ENCODE data around the gene MAST1. TPM values are rescaled to one million over a fixed set of nuclear protein-coding genes. Genes with fewer than 3 reads are reported as not detected.

MAST1 gene
- total RNA-seq, 4 donors from 2014 or later: 0.64 to 2.4 (median 0.82) TPM; not detected in 1

GRCh38 chr19:12882589-12882988 lies 44.3 kb downstream of the MAST1 start:
- in situ Hi-C loops (cut with MboI; ENCODE audit: low pct_ligation_motif_present in 1 of 4, low pct_unique_long_range_greater_than_20kb in 1 of 4, low sequenced_read_pairs in 3 of 4): no loop called here
- no peak for DNase-seq
- peaks cover 13% of the 10 kb centered on the region for H3K27me3 ChIP-seq
- no peaks in the 10 kb centered on the region for H3K9me3 ChIP-seq
- peaks cover 0 to 12% (median 1%) of the 10 kb centered on the region in 4 donors for H3K36me3 ChIP-seq
- no peak overlapping the region for H3K4me3 ChIP-seq
- 73 to 91% methylated on average over 2 to 3 of the region's 3 CpGs for WGBS, 2 donors (ENCODE audit: low coverage in 1 of 2)
- intact Hi-C loops (cut with DNase I; ENCODE audit: low total_unique reads): loop anchor here (10.0 kb wide), 2 partner anchors 62 to 212 kb away; partner anchors contain the start of gene RAD23A
- TF ChIP-seq EP300 (IDR thresholded peaks at IDR 0.05; ENCODE audit: low read depth) (no peak), POLR2A (IDR thresholded peaks at IDR 0.05) (no peak), POLR2AphosphoS5 (IDR thresholded peaks at IDR 0.05) (no peak)
- TF ChIP-seq, protein P1, sequence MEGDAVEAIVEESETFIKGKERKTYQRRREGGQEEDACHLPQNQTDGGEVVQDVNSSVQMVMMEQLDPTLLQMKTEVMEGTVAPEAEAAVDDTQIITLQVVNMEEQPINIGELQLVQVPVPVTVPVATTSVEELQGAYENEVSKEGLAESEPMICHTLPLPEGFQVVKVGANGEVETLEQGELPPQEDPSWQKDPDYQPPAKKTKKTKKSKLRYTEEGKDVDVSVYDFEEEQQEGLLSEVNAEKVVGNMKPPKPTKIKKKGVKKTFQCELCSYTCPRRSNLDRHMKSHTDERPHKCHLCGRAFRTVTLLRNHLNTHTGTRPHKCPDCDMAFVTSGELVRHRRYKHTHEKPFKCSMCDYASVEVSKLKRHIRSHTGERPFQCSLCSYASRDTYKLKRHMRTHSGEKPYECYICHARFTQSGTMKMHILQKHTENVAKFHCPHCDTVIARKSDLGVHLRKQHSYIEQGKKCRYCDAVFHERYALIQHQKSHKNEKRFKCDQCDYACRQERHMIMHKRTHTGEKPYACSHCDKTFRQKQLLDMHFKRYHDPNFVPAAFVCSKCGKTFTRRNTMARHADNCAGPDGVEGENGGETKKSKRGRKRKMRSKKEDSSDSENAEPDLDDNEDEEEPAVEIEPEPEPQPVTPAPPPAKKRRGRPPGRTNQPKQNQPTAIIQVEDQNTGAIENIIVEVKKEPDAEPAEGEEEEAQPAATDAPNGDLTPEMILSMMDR (IDR thresholded peaks at IDR 0.05): no peak
- H3K27ac ChIP-seq: no peak overlapping the region
- H3K4me1 ChIP-seq: peaks cover 0 to 27% (median 25%) of the 10 kb centered on the region in 4 donors

DNA sequence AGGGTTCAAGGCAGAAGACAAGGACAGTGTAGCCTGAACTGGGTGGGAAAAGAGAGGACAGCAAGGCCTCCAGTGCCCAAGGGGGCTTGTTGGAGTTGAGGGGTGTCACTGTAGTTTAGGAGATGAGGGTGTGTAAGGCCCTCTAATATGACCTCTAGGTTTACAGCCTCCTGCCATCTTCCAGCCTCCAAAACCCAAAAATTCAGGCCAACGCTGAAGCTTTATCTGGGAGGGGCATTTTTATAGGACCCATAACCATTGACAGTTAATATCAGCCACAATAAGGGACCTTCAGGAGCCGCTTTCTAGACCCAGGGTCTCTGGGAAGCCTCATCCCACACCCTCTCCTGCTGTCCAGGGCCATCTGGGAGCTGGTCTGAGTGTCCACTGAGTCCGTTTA lies 45.9 kb downstream of the MAST1 start:
- no peak for DNase-seq
- Histone ChIP-seq H3K4me1 (peaks cover 0 to 27% (median 25%) of the 10 kb centered on the region in 4 donors), H3K4me3 (no peak overlapping the region), H3K36me3 (no peaks in the 10 kb centered on the region), H3K27me3 (peaks cover 13% of the 10 kb centered on the region), H3K27ac (no peak overlapping the region), H3K9me3 (no peaks in the 10 kb centered on the region)
- in situ Hi-C loops (cut with MboI; ENCODE audit: low pct_ligation_motif_present in 1 of 4, low pct_unique_long_range_greater_than_20kb in 1 of 4, low sequenced_read_pairs in 3 of 4) (no loop called here), intact Hi-C loops (cut with DNase I; ENCODE audit: low total_unique reads) (loop anchor here (10.0 kb wide), 2 partner anchors 61 to 211 kb away; partner anchors contain the start of gene RAD23A)
- WGBS, 2 donors (ENCODE audit: low coverage in 1 of 2): 89% methylated on average over 3 of the region's 3 CpGs; no CpG with 5 or more reads in 1 of the 2 donors
- TF ChIP-seq EP300 (IDR thresholded peaks at IDR 0.05; ENCODE audit: low read depth): no peak
- no peak for TF ChIP-seq POLR2A (IDR thresholded peaks at IDR 0.05)
- TF ChIP-seq, protein P1 (IDR thresholded peaks at IDR 0.05): no peak
- TF ChIP-seq POLR2AphosphoS5 (IDR thresholded peaks at IDR 0.05): no peak

DNA sequence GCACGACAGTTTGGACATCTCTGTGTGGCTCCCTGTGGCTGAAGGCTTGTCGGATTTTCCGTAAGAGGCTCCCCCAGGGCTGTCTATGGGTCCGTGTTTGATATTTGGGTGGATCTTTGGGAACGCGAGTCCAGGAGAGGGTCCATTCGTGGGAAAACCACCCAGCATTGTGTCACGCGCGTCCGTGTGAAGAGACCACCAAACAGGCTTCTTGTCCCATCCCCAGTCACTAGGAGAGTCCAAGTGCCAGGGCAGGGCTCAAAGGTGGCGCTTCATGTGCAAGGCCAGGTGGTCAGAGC lies 46.3 kb downstream of the MAST1 start:
- H3K27me3 ChIP-seq: peaks cover 13% of the 10 kb centered on the region
- H3K27ac ChIP-seq: peak overlapping the region; percentile 61 to 75 (median 72)
- WGBS, 2 donors (ENCODE audit: low coverage in 1 of 2): 87% methylated on average over 12 of the region's 12 CpGs; no CpG with 5 or more reads in 1 of the 2 donors
- no peak for DNase-seq
- in situ Hi-C loops (cut with MboI; ENCODE audit: low pct_ligation_motif_present in 1 of 4, low pct_unique_long_range_greater_than_20kb in 1 of 4, low sequenced_read_pairs in 3 of 4): no loop called here
- H3K4me1 ChIP-seq: peaks cover 0 to 27% (median 25%) of the 10 kb centered on the region in 4 donors
- no peaks in the 10 kb centered on the region for H3K36me3 ChIP-seq
- intact Hi-C loops (cut with DNase I; ENCODE audit: low total_unique reads): loop anchor here (10.0 kb wide), 2 partner anchors 60 to 210 kb away; partner anchors contain the start of gene RAD23A
- no peak for TF ChIP-seq POLR2A (IDR thresholded peaks at IDR 0.05)
- no peak for TF ChIP-seq EP300 (IDR thresholded peaks at IDR 0.05; ENCODE audit: low read depth)
- TF ChIP-seq, protein P1 (IDR thresholded peaks at IDR 0.05): no peak
- TF ChIP-seq POLR2AphosphoS5 (IDR thresholded peaks at IDR 0.05): no peak
- H3K9me3 ChIP-seq: no peaks in the 10 kb centered on the region
- peak overlapping the region in 3 of 4 donors; percentile 36 to 57 (median 48) for H3K4me3 ChIP-seq

- H3K27ac ChIP-seq: peak overlapping the region; percentile 61 to 75 (median 72)
- intact Hi-C loops (cut with DNase I; ENCODE audit: low total_unique reads): loop anchor here (5.0 to 10.0 kb wide), 3 partner anchors 60 to 210 kb away; partner anchors contain the start of gene RAD23A
Measured at GRCh38 chr19:12884926-12885748, 46.8 kb downstream of the MAST1 start.

More at GRCh38 chr19:12884926-12885748, 46.8 kb downstream of the MAST1 start:
- peaks cover 13% of the 10 kb centered on the region for H3K27me3 ChIP-seq
- H3K9me3 ChIP-seq: no peaks in the 10 kb centered on the region
- peaks cover 0 to 26% (median 24%) of the 10 kb centered on the region in 4 donors for H3K4me1 ChIP-seq
- TF ChIP-seq, protein P1 (IDR thresholded peaks at IDR 0.05): peak; percentile 68 to 76 (median 72)
- peak; percentile 27 to 72 (median 35) for TF ChIP-seq POLR2AphosphoS5 (IDR thresholded peaks at IDR 0.05)
- no peak for TF ChIP-seq POLR2A (IDR thresholded peaks at IDR 0.05)
- no peak for TF ChIP-seq EP300 (IDR thresholded peaks at IDR 0.05; ENCODE audit: low read depth)
- WGBS, 2 donors (ENCODE audit: low coverage in 1 of 2): 6% methylated on average over 51 of the region's 73 CpGs; no CpG with 5 or more reads in 1 of the 2 donors
- in situ Hi-C loops (cut with MboI; ENCODE audit: low pct_ligation_motif_present in 1 of 4, low pct_unique_long_range_greater_than_20kb in 1 of 4, low sequenced_read_pairs in 3 of 4): loop anchor here in 1 of 4 donors (5.0 kb wide), 1 partner anchor 77 kb away; no protein-coding TSS in a partner anchor
- peak; percentile 96 for DNase-seq
- H3K4me3 ChIP-seq: peak overlapping the region; percentile 28 to 57 (median 42)
- no peaks in the 10 kb centered on the region for H3K36me3 ChIP-seq
